ENCODE measurements around the gene PRLR.

Gene PRLR

DNA sequence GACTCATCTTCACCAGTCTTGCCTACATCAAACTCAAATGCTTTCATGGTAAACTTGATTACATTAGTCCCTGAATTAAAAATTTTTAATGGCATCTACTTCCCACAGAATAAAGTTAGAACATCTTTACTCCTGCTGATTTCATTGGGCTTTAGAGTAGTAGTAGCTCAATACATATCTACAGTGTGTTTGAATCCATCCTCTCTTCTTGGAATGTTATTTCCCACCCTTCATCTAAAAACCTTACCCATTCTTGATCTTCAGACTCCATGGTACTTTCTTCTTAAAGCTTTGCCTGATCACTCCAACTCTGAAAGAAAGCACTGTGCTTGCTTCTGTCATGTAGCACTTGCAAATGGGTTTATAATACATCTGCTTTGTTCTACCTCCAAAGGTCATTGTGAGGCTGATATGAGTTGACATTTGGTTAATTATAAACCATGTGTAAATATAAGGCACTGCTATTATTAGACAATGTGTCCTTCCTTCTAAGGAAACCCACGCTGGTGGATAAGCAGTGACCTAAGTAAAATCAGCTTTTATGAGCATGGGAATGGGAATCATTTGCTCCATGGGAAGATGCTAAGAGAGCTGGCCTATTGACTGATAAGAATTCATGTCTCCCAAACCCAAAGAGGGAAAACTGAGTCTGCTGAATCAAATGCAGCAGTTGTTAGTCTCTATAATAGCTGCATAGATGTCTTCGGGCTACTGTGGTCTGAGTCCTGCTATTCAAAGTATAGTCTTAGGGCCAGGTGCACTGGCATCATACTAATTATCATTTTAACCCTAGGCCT is 7.5 kb upstream of the PRLR start:
- intact Hi-C loops (cut with DNase I), result no loop called here
- no peak for DNase-seq

DNA sequence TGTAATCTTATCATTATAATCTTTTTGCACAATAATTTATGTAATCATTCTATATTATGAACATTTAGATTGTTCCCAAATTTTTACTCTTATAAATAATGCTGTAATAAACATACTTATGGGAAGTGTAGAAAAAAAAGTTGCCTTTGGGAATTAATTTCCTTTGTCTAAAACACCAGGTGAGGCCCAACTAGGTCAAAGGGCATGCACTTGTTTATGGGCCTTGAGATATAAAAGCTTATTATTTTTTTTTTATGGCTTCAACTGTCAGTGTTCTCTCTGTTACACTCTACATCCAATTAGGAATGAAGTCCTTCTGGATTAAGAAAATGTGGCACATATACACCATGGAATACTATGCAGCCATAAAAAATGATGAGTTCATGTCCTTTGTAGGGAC is 6.5 kb upstream of the PRLR start:
- intact Hi-C loops (cut with DNase I), result no loop called here
- DNase-seq, result no peak

- no peak for DNase-seq
- intact Hi-C loops (cut with DNase I), result no loop called here
Measured at GRCh38 chr5:35233601-35234000, 3.3 kb upstream of the PRLR start.

- intact Hi-C loops (cut with DNase I), result no loop called here
- no peak for DNase-seq
Measured at GRCh38 chr5:35233121-35233520, 2.8 kb upstream of the PRLR start.

DNA sequence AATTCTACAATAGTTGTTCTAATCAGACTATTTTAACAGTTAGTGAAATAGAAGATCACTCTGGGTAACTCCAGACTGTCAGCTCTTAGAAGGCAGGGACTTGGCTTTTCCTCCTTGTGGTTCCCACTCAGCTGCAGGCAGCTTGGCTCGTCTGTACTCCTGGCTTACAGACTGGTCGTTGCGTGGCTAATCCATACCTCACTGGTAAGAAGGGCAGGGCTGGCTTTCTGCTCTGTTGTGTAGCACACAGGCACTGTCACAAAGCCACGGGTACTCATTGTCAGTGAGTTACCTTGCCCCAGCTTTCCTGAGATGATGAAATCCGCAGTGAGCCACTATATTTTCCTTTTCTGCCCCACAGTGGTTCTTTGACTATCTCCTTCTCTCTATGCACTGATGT is 1.8 kb upstream of the PRLR start:
- DNase-seq, result no peak
- intact Hi-C loops (cut with DNase I), result no loop called here

- intact Hi-C loops (cut with DNase I), result no loop called here
- DNase-seq, result no peak
Measured at GRCh38 chr5:35229076-35230037, 930 bp downstream of the PRLR start.

DNA sequence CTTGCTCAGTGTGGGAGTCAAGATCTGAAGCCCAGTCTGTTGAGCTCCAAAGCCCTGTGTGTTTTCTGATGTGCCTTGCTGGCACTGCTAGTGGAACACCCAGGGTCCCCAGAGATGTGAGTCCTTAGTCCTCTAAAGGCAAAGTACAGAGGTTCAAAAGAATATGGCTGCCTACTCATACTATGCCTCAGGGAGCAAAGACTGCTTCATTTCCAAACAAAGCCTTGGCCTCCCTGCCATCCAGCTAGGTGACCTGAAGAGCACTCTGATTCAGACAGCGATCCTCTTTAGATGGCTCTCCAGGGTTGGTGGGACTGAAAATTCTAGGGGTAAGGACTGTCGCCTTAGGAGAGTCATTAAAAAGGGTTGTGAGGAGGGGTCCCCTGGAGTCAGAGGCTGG is 2.0 kb downstream of the PRLR start:
- no peak for DNase-seq
- intact Hi-C loops (cut with DNase I), result no loop called here

DNA sequence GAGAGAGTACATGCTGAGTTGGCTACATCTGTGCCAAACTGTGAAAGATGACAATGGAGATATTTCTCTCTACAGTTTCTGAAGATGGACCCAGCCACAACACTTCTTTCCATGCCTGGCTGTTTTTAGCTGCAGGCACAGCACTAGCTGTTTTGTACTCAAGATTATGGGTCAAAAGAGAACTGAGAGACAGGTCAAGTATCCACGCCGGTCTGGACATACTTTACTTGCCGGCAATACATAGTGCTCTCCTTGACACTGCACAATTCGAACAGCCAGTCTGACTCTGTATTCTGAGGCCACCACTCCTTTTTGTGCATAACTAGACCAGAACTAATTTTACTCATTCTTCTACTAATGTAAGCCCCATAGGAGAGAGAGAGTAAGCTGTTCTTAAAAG is 2.6 kb downstream of the PRLR start:
- intact Hi-C loops (cut with DNase I), result no loop called here
- no peak for DNase-seq

DNA sequence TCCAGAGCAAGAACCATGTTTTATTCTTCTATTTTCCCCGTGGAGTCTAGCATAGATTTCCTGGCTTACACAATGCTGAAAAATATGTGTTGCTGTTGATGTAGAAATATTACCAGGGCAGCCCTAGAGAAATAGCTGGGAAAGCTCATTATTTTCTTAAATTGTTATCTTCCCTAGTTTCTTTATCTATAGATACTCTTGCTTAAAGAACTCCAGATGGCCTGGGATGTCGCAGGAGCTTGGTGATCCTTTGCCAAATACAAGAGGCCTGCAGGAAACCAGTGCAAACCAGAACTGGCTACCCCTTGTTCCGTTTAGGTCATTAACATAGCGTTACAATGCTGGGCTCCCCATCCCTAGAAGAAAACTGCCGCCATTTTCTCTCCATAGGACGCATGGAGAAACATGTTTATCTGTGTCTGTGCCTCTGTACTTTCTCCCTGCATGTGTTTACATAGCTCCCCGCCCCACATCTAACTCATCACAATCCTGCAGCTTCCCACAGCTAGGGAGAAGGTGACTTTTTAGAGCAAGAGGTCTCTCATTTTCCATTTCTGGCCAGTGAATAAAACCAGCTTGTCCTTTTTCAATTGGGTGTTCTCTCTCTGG is 6.4 kb downstream of the PRLR start:
- intact Hi-C loops (cut with DNase I), result no loop called here
- no peak for DNase-seq

DNA sequence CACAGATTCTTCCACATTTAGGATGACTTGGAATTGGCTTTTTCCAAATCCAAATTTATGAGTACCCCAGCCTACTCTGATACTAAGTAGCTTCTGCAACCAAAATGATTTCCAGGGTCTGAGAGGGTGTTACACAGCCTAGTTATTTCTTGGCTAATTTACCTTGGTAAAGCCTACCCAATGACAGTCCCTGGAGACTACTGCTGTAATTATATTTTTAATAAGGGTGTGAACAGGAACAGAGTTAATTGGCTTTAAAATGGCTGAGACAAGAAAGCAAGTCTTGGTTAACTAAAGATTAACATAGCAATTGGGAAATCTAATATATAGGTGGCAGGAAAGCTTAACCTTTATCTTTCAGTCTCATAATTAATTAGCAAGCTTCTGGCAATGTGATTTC is 9.3 kb downstream of the PRLR start:
- intact Hi-C loops (cut with DNase I), result no loop called here
- DNase-seq, result no peak

DNA sequence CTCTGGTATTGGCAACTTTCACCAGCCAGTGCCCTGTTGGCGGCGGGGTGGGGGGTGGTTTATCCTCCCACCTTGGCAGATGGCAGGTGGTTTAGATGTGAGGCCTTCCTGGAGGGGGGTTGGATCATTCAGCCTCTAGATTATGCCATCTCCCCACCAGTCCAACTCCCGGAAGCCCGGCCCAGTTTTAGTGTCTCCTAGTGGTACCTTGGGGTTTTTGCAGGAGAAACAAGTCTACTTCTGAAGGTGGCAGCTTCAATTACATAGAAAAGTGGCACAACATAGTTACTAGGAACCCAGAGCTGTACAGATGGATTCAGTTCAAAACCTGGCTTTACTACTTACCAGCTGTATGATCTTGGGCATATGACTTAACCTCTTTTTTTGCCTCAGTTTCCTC is 11.3 kb downstream of the PRLR start:
- intact Hi-C loops (cut with DNase I), result no loop called here
- DNase-seq, result no peak

DNA sequence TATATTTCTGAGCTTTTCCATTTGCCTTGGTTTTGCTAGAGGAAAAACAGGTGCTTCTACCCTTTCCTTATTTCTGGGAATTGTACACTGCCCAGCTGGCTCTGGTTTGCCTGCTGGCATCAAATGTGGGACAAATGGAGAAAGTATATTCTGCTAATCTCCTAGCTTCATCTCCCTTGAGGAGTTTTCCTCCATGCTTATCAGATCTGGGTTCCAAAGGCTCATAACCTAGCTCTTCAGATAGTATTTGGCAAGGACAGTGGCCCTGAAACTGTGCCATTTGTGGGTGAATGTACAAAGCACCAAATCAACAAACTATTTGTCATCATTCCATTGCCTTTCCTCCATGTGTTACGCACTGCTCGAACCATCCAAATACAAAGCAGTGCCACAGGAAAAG is 16.2 kb downstream of the PRLR start:
- intact Hi-C loops (cut with DNase I), result no loop called here
- DNase-seq, result no peak

- intact Hi-C loops (cut with DNase I), result no loop called here
- DNase-seq, result no peak
Measured at GRCh38 chr5:35213608-35214007, 16.7 kb downstream of the PRLR start.

DNA sequence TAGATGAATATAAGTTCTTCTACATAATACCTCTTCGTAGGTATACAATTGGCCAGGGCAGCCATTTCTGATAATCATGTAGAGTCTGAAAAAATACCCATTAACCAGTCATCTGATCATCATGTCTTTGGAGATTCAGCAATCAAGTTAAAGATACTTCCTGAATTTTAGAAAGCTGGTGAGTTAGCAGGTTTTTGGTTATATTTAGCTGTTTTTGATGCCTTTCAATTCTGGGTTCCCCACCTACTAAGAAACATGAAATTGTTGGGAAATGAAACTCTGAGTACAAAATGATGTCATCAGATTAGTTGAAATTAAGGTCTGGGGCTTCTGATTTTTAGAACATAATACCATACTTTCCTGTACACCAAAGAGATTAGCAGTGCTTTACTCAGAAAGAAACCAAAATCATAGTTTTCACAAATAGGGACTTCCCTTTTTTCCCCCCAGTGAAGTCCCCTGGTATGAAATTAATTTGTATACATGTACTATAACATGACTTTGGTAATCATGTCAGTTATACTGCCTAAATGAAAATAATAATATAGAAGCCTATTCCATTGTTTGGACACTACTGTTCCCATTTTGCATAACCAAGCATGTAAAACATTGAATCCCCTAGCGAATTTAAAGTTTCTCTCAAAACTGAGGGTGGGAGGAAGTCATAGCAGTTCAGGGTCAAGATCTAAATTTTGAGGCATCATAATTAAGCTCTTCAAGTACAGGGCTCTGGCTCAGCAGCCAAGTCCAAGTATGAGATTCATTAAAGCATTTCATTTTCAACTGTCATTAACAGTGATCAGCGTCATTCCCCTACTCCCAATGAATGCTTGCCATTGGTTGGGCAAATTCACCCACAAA is 17.9 kb downstream of the PRLR start:
- intact Hi-C loops (cut with DNase I), result no loop called here

DNA sequence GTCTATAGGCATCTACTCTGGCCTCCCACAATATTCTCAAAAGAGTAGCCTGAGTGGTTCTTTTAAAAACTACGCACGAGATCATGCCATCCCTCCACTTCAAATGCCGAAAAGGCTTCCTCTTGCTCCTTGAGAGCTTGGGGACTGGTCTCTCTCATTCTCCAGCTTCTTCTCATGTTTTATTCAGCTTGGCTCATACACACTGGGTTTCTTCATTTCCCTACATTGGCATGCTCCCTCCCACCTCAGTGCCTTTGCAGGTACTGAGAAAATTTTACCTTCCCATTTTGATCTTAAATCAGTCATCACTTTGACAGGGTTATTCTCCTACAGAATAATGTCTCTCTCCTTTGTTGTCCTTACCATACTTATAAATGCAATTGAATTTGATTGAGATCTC is 20.4 kb downstream of the PRLR start:
- DNase-seq, result peak in 7 of 42 donors; percentile 29 to 68 (median 35)
- intact Hi-C loops (cut with DNase I), result no loop called here

More for the DNA sequence above, 17.9 kb downstream of the PRLR start:
- DNase-seq, result no peak

DNA sequence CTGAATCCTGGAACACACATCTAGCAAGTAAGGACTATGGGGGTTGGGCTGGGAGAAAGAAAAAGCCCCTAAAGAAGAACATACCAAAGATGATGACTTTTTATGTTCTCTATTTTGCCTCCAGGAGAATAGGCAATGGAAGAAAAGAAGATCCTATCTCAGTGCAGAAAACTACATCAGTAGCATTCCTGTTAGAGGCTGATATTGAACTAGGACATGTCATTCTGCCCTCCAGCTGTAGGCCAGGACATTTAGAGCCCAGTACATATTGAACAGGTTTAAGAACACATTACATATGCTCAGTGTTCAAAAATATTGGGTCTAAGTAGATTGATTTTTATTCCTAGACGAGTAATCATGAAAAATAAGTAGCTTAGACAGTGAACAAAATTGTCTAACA is 24.7 kb downstream of the PRLR start:
- intact Hi-C loops (cut with DNase I), result no loop called here
- no peak for DNase-seq

DNA sequence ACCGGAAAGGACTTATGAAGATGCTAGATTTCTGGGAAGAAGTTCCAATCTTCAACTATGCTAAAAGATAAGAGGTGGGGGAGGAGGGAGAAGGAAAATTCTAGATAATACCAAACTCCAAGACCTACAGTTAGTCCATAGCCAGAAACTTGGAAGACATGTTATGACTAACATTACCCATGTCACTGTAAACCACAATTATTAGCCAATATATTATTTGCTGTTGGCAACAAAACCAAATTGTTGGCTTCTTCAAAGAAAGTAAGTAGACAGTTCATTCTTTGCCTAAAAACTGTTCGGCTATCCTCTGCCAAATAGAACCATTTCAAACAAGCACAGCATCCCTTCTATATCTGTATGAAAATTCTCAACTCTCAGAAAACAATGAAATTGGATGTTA is 25.1 kb downstream of the PRLR start:
- DNase-seq, result no peak
- intact Hi-C loops (cut with DNase I), result no loop called here

DNA sequence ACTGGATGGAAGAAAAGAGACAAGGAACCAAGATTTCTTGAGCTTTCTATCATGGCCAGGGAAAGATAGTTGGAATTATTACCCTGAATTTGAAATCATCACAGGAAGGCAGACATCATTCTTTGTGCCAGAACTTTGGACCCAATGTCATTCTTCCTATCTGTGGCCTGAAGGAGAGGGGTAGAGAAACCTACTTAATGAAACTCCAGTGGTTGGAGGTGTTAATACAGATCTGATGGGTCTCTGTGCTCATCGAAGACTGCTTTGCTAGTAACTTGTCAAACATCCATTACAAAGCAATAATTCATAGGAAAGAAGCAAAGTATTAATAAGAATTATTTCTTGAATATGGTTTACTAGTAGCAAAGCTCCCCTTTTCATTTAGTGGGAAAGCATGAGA is 26.9 kb downstream of the PRLR start:
- no peak for DNase-seq
- intact Hi-C loops (cut with DNase I), result no loop called here

Data from head of caudate nucleus (tissue), 42 donors.